ENCODE results near the gene PEX13.

DNA sequence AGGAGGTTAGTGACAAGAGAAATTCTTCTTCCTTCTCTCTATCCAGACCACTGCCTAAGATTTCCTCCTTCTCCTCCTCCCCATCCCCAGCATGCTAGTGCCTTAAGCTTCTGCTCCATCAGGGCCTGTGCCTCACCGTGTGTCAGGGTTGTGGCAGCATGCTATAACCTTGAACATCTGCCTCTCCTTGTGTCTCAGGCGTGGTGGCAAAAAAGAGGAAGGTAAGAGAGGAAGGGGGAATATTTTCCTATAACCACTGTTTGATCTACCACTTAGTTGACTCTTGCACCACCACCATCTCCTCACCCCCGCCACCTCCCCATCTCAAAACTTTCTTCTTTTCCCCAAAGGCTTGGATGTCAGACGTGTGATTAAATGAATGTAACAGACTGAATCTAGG is 38.3 kb upstream of the PEX13 start:
- TF ChIP-seq, protein P1, sequence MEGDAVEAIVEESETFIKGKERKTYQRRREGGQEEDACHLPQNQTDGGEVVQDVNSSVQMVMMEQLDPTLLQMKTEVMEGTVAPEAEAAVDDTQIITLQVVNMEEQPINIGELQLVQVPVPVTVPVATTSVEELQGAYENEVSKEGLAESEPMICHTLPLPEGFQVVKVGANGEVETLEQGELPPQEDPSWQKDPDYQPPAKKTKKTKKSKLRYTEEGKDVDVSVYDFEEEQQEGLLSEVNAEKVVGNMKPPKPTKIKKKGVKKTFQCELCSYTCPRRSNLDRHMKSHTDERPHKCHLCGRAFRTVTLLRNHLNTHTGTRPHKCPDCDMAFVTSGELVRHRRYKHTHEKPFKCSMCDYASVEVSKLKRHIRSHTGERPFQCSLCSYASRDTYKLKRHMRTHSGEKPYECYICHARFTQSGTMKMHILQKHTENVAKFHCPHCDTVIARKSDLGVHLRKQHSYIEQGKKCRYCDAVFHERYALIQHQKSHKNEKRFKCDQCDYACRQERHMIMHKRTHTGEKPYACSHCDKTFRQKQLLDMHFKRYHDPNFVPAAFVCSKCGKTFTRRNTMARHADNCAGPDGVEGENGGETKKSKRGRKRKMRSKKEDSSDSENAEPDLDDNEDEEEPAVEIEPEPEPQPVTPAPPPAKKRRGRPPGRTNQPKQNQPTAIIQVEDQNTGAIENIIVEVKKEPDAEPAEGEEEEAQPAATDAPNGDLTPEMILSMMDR (IDR thresholded peaks at IDR 0.05), result no peak
- no peak for TF ChIP-seq EP300 (IDR thresholded peaks at IDR 0.05)

Data from gastroesophageal sphincter (tissue), 3 donors.